C4-2B (cell line): ENCODE measurements around the gene PNMA1.

Experiments
- H3K27ac ChIP-seq: fragments of 450-650 bp; 2 replicates; pipeline ENCODE4 v1.5.1; 2017
- CTCF ChIP-seq: fragments of 450-650 bp; conservative IDR thresholded peaks from 2 replicates; pipeline ENCODE4 v1.5.1; 2017; ENCODE audit warnings: mild to moderate bottlenecking
- ZFX ChIP-seq: fragments of 450-650 bp; IDR thresholded peaks from 2 replicates; pipeline ENCODE4 v1.6.1; 2017

PNMA1 gene

GRCh38 chr14:73759714-73760597, 45.8 kb upstream of the PNMA1 start:
- no peak for TF ChIP-seq CTCF
- no peak for TF ChIP-seq ZFX
- H3K27ac ChIP-seq, result peak overlapping the region; percentile 94

- TF ChIP-seq CTCF (no peak), ZFX (peak; percentile 62)
These were observed 45.1 kb upstream of the PNMA1 start for GRCh38 chr14:73759183-73759713.

GRCh38 chr14:73758392-73759182, 44.4 kb upstream of the PNMA1 start:
- peak overlapping the region; percentile 94 for H3K27ac ChIP-seq

More at GRCh38 chr14:73759183-73759713, 45.1 kb upstream of the PNMA1 start:
- H3K27ac ChIP-seq, result peak overlapping the region; percentile 94

GRCh38 chr14:73757876-73758391, 43.8 kb upstream of the PNMA1 start:
- TF ChIP-seq CTCF (no peak), ZFX (no peak)
- peak overlapping the region; percentile 94 for H3K27ac ChIP-seq

More at GRCh38 chr14:73758392-73759182, 44.4 kb upstream of the PNMA1 start:
- TF ChIP-seq CTCF (peak; percentile 87), ZFX (peak; percentile 75)

GRCh38 chr14:73757381-73757780, 43.2 kb upstream of the PNMA1 start:
- TF ChIP-seq ZFX, result no peak
- no peak for TF ChIP-seq CTCF
- peak overlapping the region; percentile 94 for H3K27ac ChIP-seq

GRCh38 chr14:73755434-73756014, 41.3 kb upstream of the PNMA1 start:
- peak overlapping the region; percentile 94 for H3K27ac ChIP-seq
- TF ChIP-seq CTCF (no peak), ZFX (no peak; the same call in 1 of the 2 replicates)
